ENCODE measurements around the gene KCNQ1. TPM values are rescaled to one million over a fixed set of nuclear protein-coding genes. Genes with fewer than 3 reads are reported as not detected.

Gene KCNQ1
- total and polyA plus RNA-seq, 7 donors: 0.48 to 3.1 (median 1.1) TPM

- Histone ChIP-seq H3K4me1 (peaks cover 8% of the 10 kb centered on the region), H3K27me3 (ENCODE audit: insufficient read depth in 3 of 3, low read length in 2 of 3) (peaks cover 0 to 4% (median 3%) of the 10 kb centered on the region in 3 donors), H3K36me3 (ENCODE audit: insufficient read depth in 1 of 2, low read depth in 1 of 2) (no peaks in the 10 kb centered on the region), H3K4me3 (no peak overlapping the region), H3K27ac (no peak overlapping the region), H3K9me3 (no peaks in the 10 kb centered on the region)
- ATAC-seq: peak; percentile 53 to 82 (median 73)
- 34 to 37% (median 35%) methylated on average over 13 to 14 of the region's 14 CpGs for WGBS, 3 donors
- DNase-seq: peak; percentile 76 to 84
- TF ChIP-seq, protein P1, sequence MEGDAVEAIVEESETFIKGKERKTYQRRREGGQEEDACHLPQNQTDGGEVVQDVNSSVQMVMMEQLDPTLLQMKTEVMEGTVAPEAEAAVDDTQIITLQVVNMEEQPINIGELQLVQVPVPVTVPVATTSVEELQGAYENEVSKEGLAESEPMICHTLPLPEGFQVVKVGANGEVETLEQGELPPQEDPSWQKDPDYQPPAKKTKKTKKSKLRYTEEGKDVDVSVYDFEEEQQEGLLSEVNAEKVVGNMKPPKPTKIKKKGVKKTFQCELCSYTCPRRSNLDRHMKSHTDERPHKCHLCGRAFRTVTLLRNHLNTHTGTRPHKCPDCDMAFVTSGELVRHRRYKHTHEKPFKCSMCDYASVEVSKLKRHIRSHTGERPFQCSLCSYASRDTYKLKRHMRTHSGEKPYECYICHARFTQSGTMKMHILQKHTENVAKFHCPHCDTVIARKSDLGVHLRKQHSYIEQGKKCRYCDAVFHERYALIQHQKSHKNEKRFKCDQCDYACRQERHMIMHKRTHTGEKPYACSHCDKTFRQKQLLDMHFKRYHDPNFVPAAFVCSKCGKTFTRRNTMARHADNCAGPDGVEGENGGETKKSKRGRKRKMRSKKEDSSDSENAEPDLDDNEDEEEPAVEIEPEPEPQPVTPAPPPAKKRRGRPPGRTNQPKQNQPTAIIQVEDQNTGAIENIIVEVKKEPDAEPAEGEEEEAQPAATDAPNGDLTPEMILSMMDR (IDR thresholded peaks at IDR 0.05): peak; percentile 98
- intact Hi-C loops (cut with DNase I): loop anchor here (1.0 to 5.0 kb wide), 3 partner anchors 103 to 334 kb away; no protein-coding TSS in a partner anchor
These were observed 86.6 kb downstream of the KCNQ1 start for GRCh38 chr11:2531277-2531986.

GRCh38 chr11:2531987-2532703, 87.3 kb downstream of the KCNQ1 start:
- intact Hi-C loops (cut with DNase I): loop anchor here (1.0 to 5.0 kb wide), 4 partner anchors 103 to 360 kb away; no protein-coding TSS in a partner anchor
- H3K27ac ChIP-seq: no peak overlapping the region
- H3K4me1 ChIP-seq: peaks cover 8% of the 10 kb centered on the region
- no peaks in the 10 kb centered on the region for H3K9me3 ChIP-seq
- ATAC-seq: peak in 3 of 4 donors; percentile 2 to 9 (median 3)
- peaks cover 0 to 5% (median 1%) of the 10 kb centered on the region in 3 donors for H3K27me3 ChIP-seq (ENCODE audit: insufficient read depth in 3 of 3, low read length in 2 of 3)
- H3K36me3 ChIP-seq (ENCODE audit: insufficient read depth in 1 of 2, low read depth in 1 of 2): no peaks in the 10 kb centered on the region
- no peak overlapping the region for H3K4me3 ChIP-seq
- TF ChIP-seq, protein P1 (IDR thresholded peaks at IDR 0.05): no peak
- DNase-seq: peak in 1 of 2 donors; percentile 52
- 71 to 79% (median 71%) methylated on average over 21 of the region's 21 CpGs for WGBS, 3 donors

- H3K9me3 ChIP-seq: no peaks in the 10 kb centered on the region
- DNase-seq (peak; percentile 88 to 95), ATAC-seq (peak; percentile 85 to 94 (median 89))
- H3K4me3 ChIP-seq: peak overlapping the region; percentile 53
- no peaks in the 10 kb centered on the region for H3K36me3 ChIP-seq (ENCODE audit: insufficient read depth in 1 of 2, low read depth in 1 of 2)
- H3K27me3 ChIP-seq (ENCODE audit: insufficient read depth in 3 of 3, low read length in 2 of 3): peaks cover 0 to 2% (median 0%) of the 10 kb centered on the region in 3 donors
- TF ChIP-seq, protein P1 (IDR thresholded peaks at IDR 0.05): peak; percentile 99
- peaks cover 8% of the 10 kb centered on the region for H3K4me1 ChIP-seq
- no peak overlapping the region for H3K27ac ChIP-seq
- WGBS, 3 donors: 19 to 22% (median 20%) methylated on average over 42 to 43 of the region's 43 CpGs
- intact Hi-C loops (cut with DNase I): loop anchor here (1.0 to 5.0 kb wide), 3 partner anchors 336 to 359 kb away; no protein-coding TSS in a partner anchor
These were observed 88.1 kb downstream of the KCNQ1 start for GRCh38 chr11:2532704-2533586.

DNA sequence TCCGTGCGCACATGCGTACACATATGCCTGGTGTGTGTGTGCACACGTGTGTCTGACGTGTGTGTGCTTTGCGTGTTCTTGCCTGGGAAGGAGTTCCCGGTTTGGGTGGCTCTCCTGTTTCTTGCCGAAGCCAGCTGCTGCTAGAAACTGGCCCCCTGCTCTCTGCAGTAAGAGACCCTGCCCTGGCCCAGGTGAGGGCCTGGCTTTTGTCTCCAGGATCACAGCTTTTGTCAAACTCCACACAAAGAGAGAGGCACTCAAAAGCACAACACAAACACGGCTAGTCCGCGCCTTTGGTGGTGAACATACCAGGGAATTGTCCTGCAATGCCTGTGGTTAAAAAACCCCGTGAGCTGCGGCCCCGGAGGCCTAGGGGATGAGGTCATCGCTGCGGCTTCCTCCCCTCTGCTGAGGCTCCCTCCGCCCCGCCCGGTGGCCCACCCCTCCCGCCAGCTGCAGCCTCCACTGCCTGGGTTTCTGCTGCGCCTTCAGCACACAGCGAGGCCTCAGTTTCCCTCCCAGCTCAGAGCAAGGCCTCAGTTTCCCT, 88.9 kb downstream of the KCNQ1 start:
- WGBS, 3 donors: 53 to 58% (median 57%) methylated on average over 20 to 22 of the region's 22 CpGs
- TF ChIP-seq, protein P1 (IDR thresholded peaks at IDR 0.05): no peak
- no peak overlapping the region for H3K4me3 ChIP-seq
- DNase-seq (peak; percentile 78 to 80), ATAC-seq (peak; percentile 30 to 38 (median 32))
- H3K9me3 ChIP-seq: no peaks in the 10 kb centered on the region
- intact Hi-C loops (cut with DNase I): loop anchor here (1.0 to 5.0 kb wide), 2 partner anchors 336 to 355 kb away; no protein-coding TSS in a partner anchor
- H3K4me1 ChIP-seq: peaks cover 8% of the 10 kb centered on the region
- peaks cover 0 to 4% (median 0%) of the 10 kb centered on the region in 3 donors for H3K27me3 ChIP-seq (ENCODE audit: insufficient read depth in 3 of 3, low read length in 2 of 3)
- H3K27ac ChIP-seq: no peak overlapping the region
- H3K36me3 ChIP-seq (ENCODE audit: insufficient read depth in 1 of 2, low read depth in 1 of 2): no peaks in the 10 kb centered on the region

Data from psoas muscle (tissue), 8 donors.